ENCODE results near the gene ASB18.

- TF ChIP-seq, protein P1, sequence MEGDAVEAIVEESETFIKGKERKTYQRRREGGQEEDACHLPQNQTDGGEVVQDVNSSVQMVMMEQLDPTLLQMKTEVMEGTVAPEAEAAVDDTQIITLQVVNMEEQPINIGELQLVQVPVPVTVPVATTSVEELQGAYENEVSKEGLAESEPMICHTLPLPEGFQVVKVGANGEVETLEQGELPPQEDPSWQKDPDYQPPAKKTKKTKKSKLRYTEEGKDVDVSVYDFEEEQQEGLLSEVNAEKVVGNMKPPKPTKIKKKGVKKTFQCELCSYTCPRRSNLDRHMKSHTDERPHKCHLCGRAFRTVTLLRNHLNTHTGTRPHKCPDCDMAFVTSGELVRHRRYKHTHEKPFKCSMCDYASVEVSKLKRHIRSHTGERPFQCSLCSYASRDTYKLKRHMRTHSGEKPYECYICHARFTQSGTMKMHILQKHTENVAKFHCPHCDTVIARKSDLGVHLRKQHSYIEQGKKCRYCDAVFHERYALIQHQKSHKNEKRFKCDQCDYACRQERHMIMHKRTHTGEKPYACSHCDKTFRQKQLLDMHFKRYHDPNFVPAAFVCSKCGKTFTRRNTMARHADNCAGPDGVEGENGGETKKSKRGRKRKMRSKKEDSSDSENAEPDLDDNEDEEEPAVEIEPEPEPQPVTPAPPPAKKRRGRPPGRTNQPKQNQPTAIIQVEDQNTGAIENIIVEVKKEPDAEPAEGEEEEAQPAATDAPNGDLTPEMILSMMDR (IDR thresholded peaks at IDR 0.05; ENCODE audit: control extremely low read depth in 1 of 3, insufficient read depth in 1 of 3, low read depth in 1 of 3, low read length in 3 of 3) = no peak
- TF ChIP-seq CBX5 (IDR thresholded peaks at IDR 0.05; ENCODE audit: low read depth, low read length) (no peak), POLR2A (IDR thresholded peaks at IDR 0.05; ENCODE audit: control extremely low read depth in 1 of 2, low read depth in 2 of 2, low read length in 2 of 2) (no peak), TEAD4 (IDR thresholded peaks at IDR 0.05; ENCODE audit: low read depth, low read length) (no peak)
These were observed 73.5 kb downstream of the ASB18 start for GRCh38 chr2:236190674-236191073.

All from H1 (cell line).